Measurements from ENCODE around the gene SPAG9. TPM values are rescaled to one million over a fixed set of nuclear protein-coding genes. Genes with fewer than 3 reads are reported as not detected.

The SPAG9 gene
- total and polyA plus RNA-seq, 2 of the 8 experiments (the other 6 are each of a cell fraction or from before 2014, with no cell fraction given), result 9.8 to 63.8 TPM

DNA sequence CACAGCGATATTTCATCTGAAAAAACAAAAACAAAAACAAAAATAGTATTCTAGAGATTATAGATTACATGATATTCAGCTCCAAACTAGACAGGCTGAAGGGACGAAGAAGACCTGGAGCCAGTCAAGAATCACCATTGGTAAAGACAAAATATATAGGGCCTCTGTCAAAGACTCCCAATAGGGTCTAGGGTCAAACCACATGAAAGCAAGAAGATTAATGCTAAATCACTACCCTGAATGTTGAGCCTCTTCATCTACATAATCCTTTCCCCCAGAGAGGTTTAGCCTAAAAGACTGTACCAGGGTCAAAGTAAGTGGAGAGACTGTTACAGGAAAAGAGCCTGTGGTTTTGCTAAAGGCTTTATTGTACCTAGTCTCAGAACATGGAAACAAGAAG, 21.9 kb upstream of the SPAG9 start (continued):
- no peak for TF ChIP-seq JUN (IDR thresholded peaks at IDR 0.05; ENCODE audit: low read depth, low read length)
- no peak for TF ChIP-seq POU5F1 (IDR thresholded peaks at IDR 0.05; ENCODE audit: low read depth, low read length)

Data from H1 (cell line).